ENCODE data around the gene NOL6. TPM values are rescaled to one million over a fixed set of nuclear protein-coding genes. Genes with fewer than 3 reads are reported as not detected.

The NOL6 gene
- total RNA-seq, 1 experiment from 2014 or later: 48.5 TPM

DNA sequence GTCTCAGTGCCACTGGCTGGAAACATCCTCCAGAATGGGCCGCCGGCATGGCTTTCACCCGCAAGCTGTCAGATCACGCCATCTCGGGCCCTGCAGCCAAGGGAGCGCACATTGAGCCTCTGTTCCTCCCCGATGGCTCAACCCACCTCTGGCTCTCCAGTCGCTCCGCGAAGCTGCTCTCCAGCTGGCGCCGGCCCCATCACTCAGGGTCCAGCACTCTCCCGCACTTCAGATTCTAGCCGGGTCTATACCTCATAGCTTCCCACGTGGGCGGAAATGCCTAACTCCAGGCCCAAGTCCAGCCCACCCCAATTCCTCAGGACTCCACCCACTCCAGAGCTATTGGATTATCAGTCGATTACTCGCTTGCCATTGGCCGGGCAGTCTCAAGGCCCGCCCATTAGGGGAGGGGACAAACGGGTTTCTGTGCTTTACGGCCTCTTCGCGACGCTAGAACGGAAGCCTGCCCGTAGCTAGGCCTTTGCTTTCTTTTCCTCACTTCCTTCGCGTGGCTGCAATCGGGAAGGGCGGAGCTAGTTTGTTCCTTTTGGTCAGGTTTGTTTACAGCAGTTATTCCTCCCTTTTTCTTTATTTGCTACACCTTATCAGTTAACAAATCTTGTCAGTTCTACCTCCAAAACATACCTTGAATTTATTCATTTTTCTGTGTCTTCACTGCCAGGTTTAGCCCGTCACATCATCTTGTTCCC, at the start of gene NOL6 (continued):
- TF ChIP-seq, protein P1, sequence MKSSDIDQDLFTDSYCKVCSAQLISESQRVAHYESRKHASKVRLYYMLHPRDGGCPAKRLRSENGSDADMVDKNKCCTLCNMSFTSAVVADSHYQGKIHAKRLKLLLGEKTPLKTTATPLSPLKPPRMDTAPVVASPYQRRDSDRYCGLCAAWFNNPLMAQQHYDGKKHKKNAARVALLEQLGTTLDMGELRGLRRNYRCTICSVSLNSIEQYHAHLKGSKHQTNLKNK (CRISPR knock-in tag; IDR thresholded peaks at IDR 0.05): no peak
- TF ChIP-seq, protein P2, sequence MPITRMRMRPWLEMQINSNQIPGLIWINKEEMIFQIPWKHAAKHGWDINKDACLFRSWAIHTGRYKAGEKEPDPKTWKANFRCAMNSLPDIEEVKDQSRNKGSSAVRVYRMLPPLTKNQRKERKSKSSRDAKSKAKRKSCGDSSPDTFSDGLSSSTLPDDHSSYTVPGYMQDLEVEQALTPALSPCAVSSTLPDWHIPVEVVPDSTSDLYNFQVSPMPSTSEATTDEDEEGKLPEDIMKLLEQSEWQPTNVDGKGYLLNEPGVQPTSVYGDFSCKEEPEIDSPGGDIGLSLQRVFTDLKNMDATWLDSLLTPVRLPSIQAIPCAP (CRISPR knock-in tag; IDR thresholded peaks at IDR 0.05): no peak
- TF ChIP-seq FOXJ3 (CRISPR knock-in tag; IDR thresholded peaks at IDR 0.05; ENCODE audit: borderline replicate concordance) (no peak), SMAD3 (CRISPR knock-in tag; IDR thresholded peaks at IDR 0.05; ENCODE audit: borderline replicate concordance) (0 out of 2 replicates have a peak, but pooled peaks have one; percentile 28), SOX15 (CRISPR knock-in tag; IDR thresholded peaks at IDR 0.05) (no peak), NR3C1 (CRISPR knock-in tag; conservative IDR thresholded peaks at IDR 0.05; ENCODE audit: low read depth) (no peak), FOXK1 (CRISPR knock-in tag; IDR thresholded peaks at IDR 0.05) (peak; percentile 85), NFYB (CRISPR knock-in tag; conservative IDR thresholded peaks at IDR 0.05; ENCODE audit: low read depth) (peak; percentile 86), ZNF263 (CRISPR knock-in tag; IDR thresholded peaks at IDR 0.05; ENCODE audit: low read depth) (no peak), ELF4 (CRISPR knock-in tag; IDR thresholded peaks at IDR 0.05; ENCODE audit: low read depth) (no peak), MXD4 (CRISPR knock-in tag; IDR thresholded peaks at IDR 0.05; ENCODE audit: borderline replicate concordance) (no peak), RELA (CRISPR knock-in tag; IDR thresholded peaks at IDR 0.05; ENCODE audit: borderline replicate concordance) (no peak), TEAD4 (CRISPR knock-in tag; IDR thresholded peaks at IDR 0.05) (no peak), SMAD4 (CRISPR knock-in tag; IDR thresholded peaks at IDR 0.05) (no peak), NFE2L1 (CRISPR knock-in tag; IDR thresholded peaks at IDR 0.05) (no peak), ZNF232 (CRISPR knock-in tag; IDR thresholded peaks at IDR 0.05) (no peak), TCF7 (CRISPR knock-in tag; IDR thresholded peaks at IDR 0.05; ENCODE audit: low read depth) (no peak)
- TF ChIP-seq, protein P3, sequence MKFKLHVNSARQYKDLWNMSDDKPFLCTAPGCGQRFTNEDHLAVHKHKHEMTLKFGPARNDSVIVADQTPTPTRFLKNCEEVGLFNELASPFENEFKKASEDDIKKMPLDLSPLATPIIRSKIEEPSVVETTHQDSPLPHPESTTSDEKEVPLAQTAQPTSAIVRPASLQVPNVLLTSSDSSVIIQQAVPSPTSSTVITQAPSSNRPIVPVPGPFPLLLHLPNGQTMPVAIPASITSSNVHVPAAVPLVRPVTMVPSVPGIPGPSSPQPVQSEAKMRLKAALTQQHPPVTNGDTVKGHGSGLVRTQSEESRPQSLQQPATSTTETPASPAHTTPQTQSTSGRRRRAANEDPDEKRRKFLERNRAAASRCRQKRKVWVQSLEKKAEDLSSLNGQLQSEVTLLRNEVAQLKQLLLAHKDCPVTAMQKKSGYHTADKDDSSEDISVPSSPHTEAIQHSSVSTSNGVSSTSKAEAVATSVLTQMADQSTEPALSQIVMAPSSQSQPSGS (CRISPR knock-in tag; IDR thresholded peaks at IDR 0.05; ENCODE audit: borderline replicate concordance, low read depth): no peak
- TF ChIP-seq, protein P4, sequence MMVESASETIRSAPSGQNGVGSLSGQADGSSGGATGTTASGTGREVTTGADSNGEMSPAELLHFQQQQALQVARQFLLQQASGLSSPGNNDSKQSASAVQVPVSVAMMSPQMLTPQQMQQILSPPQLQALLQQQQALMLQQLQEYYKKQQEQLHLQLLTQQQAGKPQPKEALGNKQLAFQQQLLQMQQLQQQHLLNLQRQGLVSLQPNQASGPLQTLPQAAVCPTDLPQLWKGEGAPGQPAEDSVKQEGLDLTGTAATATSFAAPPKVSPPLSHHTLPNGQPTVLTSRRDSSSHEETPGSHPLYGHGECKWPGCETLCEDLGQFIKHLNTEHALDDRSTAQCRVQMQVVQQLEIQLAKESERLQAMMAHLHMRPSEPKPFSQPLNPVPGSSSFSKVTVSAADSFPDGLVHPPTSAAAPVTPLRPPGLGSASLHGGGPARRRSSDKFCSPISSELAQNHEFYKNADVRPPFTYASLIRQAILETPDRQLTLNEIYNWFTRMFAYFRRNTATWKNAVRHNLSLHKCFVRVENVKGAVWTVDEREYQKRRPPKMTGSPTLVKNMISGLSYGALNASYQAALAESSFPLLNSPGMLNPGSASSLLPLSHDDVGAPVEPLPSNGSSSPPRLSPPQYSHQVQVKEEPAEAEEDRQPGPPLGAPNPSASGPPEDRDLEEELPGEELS (CRISPR knock-in tag; IDR thresholded peaks at IDR 0.05): no peak
- TF ChIP-seq, protein P5, sequence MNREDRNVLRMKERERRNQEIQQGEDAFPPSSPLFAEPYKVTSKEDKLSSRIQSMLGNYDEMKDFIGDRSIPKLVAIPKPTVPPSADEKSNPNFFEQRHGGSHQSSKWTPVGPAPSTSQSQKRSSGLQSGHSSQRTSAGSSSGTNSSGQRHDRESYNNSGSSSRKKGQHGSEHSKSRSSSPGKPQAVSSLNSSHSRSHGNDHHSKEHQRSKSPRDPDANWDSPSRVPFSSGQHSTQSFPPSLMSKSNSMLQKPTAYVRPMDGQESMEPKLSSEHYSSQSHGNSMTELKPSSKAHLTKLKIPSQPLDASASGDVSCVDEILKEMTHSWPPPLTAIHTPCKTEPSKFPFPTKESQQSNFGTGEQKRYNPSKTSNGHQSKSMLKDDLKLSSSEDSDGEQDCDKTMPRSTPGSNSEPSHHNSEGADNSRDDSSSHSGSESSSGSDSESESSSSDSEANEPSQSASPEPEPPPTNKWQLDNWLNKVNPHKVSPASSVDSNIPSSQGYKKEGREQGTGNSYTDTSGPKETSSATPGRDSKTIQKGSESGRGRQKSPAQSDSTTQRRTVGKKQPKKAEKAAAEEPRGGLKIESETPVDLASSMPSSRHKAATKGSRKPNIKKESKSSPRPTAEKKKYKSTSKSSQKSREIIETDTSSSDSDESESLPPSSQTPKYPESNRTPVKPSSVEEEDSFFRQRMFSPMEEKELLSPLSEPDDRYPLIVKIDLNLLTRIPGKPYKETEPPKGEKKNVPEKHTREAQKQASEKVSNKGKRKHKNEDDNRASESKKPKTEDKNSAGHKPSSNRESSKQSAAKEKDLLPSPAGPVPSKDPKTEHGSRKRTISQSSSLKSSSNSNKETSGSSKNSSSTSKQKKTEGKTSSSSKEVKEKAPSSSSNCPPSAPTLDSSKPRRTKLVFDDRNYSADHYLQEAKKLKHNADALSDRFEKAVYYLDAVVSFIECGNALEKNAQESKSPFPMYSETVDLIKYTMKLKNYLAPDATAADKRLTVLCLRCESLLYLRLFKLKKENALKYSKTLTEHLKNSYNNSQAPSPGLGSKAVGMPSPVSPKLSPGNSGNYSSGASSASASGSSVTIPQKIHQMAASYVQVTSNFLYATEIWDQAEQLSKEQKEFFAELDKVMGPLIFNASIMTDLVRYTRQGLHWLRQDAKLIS (CRISPR knock-in tag; IDR thresholded peaks at IDR 0.05; ENCODE audit: borderline replicate concordance): no peak
- TF ChIP-seq, protein P6, sequence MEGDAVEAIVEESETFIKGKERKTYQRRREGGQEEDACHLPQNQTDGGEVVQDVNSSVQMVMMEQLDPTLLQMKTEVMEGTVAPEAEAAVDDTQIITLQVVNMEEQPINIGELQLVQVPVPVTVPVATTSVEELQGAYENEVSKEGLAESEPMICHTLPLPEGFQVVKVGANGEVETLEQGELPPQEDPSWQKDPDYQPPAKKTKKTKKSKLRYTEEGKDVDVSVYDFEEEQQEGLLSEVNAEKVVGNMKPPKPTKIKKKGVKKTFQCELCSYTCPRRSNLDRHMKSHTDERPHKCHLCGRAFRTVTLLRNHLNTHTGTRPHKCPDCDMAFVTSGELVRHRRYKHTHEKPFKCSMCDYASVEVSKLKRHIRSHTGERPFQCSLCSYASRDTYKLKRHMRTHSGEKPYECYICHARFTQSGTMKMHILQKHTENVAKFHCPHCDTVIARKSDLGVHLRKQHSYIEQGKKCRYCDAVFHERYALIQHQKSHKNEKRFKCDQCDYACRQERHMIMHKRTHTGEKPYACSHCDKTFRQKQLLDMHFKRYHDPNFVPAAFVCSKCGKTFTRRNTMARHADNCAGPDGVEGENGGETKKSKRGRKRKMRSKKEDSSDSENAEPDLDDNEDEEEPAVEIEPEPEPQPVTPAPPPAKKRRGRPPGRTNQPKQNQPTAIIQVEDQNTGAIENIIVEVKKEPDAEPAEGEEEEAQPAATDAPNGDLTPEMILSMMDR (IDR thresholded peaks at IDR 0.05): no peak
- TF ChIP-seq, protein P7, sequence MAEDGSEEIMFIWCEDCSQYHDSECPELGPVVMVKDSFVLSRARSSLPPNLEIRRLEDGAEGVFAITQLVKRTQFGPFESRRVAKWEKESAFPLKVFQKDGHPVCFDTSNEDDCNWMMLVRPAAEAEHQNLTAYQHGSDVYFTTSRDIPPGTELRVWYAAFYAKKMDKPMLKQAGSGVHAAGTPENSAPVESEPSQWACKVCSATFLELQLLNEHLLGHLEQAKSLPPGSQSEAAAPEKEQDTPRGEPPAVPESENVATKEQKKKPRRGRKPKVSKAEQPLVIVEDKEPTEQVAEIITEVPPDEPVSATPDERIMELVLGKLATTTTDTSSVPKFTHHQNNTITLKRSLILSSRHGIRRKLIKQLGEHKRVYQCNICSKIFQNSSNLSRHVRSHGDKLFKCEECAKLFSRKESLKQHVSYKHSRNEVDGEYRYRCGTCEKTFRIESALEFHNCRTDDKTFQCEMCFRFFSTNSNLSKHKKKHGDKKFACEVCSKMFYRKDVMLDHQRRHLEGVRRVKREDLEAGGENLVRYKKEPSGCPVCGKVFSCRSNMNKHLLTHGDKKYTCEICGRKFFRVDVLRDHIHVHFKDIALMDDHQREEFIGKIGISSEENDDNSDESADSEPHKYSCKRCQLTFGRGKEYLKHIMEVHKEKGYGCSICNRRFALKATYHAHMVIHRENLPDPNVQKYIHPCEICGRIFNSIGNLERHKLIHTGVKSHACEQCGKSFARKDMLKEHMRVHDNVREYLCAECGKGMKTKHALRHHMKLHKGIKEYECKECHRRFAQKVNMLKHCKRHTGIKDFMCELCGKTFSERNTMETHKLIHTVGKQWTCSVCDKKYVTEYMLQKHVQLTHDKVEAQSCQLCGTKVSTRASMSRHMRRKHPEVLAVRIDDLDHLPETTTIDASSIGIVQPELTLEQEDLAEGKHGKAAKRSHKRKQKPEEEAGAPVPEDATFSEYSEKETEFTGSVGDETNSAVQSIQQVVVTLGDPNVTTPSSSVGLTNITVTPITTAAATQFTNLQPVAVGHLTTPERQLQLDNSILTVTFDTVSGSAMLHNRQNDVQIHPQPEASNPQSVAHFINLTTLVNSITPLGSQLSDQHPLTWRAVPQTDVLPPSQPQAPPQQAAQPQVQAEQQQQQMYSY (CRISPR knock-in tag; IDR thresholded peaks at IDR 0.05): no peak

Data from WTC11 (cell line).